GM12873 (cell line): ENCODE results near the gene OR10P1.

Experiments used
- CTCF ChIP-seq: IDR thresholded peaks from 2 replicates; pipeline ENCODE4 v1.5.1; 2012; ENCODE audit warnings: low read depth, mild to moderate bottlenecking, moderate library complexity, low read length, control low read depth; ENCODE audit not compliant: insufficient read depth; ENCODE audit errors: missing control alignments

The OR10P1 gene

DNA sequence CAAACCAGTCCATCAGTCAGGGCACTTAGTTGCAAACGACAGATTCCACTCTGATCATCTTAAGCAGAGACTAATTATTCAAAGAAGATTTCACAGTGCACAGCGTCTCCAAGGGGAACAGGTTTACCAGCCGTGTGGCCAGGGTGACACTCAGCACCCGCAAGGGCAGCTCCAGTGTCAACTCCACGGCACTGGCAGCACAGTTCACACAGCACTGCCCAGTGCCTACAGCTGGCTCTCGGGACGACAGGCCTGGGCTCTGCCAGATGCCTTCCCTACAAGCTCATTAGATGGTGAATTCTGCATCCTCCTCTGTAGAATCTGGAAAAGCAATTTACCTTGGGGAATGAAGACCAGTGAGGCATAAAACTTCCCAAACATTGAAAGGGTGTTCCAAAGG lies 4.9 kb downstream of the OR10P1 start:
- no peak for TF ChIP-seq CTCF

DNA sequence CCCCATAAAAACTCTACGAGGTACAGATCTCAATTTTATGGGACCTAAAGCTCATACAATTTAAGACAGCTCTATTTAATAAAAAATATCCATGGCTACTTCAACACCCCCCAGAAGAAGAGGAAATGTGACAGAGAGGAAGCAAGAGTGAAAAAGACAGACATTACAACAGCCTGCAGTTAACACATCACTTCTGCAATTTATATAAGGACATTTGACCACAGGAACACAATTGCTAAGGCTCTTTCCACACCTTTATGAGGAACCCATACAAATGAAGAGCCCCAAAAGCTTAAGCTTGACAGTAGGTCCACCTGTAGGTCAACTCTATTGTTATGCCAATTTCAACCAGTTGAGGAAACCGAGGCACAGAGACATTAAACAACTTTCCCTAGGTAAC lies 5.6 kb downstream of the OR10P1 start:
- no peak for TF ChIP-seq CTCF

DNA sequence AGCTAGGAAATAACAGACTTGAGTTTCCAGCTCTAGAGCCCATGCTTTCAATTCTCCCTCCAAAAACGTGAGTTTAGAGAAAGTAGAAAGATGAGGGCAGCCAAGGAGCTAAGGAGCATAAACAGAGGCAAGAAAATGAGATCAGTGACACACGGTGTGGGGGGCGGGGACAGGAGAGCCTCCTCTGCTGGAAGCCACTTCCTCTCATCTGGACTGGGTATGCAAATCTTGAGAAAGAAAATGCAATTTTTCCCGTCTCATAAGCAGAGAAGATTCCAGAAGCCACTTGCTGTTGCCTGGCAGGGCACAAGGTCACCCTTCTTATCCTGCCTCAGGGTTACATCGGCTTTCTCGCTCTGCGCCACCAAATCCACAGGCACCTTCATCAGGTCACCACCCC lies 6.0 kb downstream of the OR10P1 start:
- TF ChIP-seq CTCF = no peak

DNA sequence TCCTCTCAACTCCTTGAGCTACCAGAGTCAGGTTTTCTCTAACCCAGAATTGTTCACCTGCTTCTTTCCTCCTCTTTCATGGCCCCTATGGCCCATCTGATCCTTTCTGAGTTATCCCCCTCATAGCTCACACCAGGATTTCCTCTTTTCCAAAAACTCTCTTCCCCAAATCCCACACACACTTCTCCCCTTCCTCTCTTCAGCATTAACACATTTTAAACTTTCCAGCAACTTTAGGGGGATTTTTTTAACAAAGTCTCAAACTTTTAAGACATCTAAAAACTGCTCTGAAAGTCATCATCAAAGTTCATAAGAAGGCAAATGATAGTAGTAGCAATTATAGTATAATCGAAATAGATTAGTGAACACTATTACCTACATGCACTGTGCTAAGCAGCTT lies 7.9 kb downstream of the OR10P1 start:
- TF ChIP-seq CTCF = no peak

GRCh38 chr12:55647027-55647426 lies 10.3 kb downstream of the OR10P1 start:
- no peak for TF ChIP-seq CTCF

DNA sequence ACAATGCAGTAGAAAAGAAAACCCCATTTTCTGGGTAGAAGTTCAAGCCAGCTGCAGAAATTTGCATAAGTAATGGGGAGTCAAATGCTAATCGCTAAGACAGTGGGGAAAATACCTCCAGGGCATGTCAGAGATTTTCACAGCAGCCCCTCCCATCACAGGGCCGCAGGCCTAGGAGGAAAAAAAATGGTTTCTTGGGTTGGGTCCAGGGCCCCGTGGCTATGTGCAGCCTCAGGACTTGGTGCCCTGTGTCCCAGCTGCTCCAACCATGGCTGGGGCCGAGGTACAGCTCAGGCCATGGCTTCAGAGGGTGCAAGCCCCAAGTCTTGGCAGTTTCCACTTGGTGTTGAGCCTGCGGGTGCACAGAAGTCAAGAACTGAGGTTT lies 14.6 kb downstream of the OR10P1 start:
- TF ChIP-seq CTCF = no peak

- TF ChIP-seq CTCF = peak; percentile 20
Observed at GRCh38 chr12:55652352-55652751, 15.7 kb downstream of the OR10P1 start.

- no peak for TF ChIP-seq CTCF
Observed at GRCh38 chr12:55653031-55653430, 16.3 kb downstream of the OR10P1 start.
